GM19025 (cell line): Measurements from ENCODE around the gene DIS3L2.

ENCODE experiments used
- ATAC-seq: cut with Tn5 transposase; IDR thresholded peaks from one replicate; pipeline ENCODE4 v1.9.1; 2021; ENCODE audit warnings: mild to moderate bottlenecking, low read depth, moderate library complexity; ENCODE audit not compliant: unreplicated experiment

Gene DIS3L2

DNA sequence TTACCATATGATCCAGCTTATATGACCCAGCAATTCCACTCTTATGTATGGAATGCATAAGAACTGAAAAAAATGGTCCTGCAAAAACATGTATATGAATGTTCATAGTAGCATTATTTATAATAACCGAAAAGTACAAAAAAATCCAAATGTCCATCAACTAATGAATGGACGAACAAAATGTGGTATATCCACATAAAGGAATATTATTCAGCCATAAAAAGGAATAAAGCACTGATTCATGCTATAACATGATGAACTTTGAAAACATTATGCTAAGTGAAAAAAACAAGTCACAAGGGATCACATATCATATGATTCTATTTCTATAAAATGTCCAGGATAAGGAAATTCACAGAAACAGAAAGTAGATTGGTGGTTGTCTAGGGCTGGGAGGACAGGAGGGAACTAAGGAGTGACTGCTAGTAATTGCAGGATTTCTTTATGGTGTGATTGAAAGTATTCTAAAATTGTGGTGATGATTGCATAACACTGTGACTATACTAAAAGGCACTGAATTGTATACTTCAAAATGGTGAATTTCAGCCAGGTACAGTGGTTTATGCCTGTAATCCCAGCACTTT, 10.0 kb upstream of the DIS3L2 start:
- ATAC-seq: no peak

DNA sequence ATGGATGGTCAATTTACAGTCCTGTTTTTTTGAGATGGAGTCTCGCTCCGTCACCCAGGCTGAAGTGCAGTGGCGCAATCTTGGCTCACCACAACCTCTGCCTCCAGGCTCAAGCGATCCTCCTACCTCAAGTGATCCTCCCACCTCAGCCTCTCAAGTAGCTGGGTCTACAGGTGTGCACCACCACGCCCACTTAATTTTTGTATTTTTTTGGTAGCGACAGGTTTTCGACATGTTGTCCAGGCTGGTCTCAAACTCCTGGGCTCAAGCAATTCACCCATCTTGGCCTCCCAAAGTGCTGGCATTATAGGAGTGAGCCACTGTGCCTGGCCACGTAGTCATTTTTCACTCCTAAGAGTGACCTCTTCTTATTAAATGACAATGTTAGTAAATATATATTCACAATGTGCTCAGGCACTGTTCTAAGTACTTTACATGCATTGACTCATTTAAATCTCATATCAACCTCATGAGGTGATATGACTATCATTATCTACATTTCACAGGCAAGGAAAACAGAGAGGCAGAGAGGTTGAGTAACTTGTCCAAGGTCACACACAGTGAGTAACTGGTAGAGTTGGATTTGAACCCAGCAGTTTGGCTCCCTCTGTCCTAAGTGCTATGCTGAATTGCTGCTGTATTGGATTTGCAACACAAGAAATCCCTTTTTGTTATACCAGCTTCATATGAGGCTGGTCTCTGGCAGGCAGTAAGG, 5.6 kb upstream of the DIS3L2 start:
- ATAC-seq: no peak

DNA sequence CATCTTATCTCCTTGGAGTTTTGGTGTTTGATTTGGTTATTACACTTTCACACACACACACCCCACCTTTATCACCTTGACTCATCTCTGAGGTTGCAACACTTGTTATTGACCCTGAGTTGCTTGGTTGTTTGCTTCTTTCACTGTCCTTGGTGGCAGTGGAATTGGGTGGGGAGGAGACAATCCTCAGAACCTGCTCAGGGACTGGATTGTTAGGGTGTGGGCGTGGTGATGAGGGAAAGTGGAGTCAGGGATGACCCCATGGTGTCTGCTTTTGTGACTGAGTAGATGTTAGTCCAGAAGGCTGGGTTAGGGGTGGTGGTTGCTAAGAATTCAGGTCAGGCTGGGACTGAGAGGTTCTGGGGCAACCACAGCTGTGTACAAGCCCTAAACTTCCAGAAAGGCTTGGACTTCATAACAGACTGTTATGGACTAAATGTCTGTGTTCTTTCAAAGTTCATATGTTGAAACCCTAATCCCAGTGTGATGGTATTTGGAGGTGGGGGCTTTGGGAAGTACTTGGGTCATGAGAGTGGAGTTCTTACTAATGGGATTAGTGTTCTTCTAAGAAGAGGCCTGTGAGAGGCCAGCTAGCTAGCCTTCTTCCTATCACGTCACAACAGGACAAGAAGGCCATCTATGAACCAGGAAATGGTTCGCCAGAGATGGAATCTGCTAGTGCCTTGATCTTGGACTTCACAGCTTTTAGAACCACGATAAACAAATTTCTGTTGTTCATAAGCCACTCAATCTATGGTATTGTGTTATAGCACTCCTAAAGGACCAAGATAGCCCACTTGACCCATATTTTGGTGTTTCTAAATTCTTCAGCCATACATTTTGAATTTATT, 3.4 kb upstream of the DIS3L2 start:
- no peak for ATAC-seq

DNA sequence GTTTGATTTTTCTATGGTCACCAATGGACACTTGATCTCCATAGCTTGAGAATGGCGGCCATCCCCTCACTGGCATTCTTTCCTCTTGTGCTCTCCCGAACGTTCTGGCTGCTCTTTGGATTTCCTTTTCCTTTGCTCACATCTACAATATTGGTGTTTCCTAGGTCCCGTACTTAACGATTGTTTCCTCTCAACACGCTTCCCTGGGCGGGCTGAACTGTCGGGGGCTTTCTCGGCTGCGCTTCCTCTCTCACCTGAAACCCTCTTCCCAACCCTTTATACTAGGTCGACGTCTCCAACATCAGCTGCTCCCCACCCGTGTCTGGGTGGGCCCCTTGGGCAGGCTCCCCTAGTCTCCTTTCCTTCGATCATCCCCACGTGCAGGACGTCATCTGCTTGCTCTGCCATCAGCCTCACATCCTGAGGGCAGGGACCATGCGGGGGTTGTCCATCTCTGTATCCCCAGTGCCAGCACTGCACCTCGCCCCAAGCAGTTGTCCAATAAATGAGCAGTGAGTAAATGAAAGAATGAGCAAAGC, 634 bp upstream of the DIS3L2 start:
- no peak for ATAC-seq

DNA sequence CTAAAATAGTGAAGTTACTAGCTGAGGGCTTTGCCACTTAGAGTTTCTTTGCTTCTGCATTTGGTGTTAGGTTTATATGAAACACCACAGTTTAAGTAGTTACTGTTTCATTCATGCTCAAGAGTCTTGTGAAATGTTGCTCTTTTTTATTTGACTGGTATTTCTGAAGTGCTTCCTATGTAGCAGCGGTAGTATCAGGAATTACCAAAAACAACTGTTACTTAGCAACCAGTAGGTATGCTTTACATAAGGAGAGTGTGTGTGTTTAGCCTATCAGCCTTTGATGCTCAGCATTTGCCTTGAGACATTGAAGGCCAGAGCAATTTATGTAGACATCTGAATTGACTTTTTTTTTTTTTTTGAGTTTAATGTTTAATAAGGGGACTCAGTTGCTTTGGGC, 3.6 kb downstream of the DIS3L2 start:
- no peak for ATAC-seq

DNA sequence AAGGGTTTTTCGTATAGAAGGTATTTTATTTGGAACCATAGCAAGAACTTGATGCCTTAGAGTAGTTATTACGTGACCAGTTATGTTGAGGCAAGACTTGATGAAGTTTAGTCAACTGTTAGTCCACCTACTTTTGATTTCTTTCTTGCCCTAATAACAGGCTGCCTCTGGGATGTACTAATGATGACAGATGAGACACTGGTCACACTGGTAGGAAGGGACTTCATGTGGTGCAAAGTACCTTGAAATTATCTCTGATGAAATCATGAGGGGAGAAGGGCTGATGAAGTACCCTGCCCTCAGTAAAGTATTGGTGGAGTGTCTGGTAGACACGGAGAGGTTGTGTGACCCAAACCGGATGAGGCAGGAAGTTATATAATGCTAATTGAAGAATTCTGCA, 5.4 kb downstream of the DIS3L2 start:
- no peak for ATAC-seq

DNA sequence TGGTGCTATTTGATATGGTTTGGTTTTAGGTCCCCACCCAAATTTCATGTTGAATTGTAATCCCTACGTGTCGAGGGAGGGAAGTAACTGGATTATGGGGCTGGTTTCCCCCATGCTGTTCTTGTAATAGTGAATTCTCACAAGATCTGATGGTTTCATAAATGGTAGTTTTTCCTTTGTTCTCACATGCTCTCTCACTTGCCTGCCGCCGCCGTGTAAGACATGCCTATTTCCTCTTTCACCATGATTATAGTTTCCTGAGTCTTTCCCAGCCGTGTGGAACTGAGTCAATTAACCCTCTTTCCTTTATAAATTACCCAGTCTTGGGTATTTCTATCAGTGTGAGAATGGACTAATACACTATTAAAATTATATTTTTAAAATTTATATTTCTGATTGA, 7.3 kb downstream of the DIS3L2 start:
- ATAC-seq: no peak

DNA sequence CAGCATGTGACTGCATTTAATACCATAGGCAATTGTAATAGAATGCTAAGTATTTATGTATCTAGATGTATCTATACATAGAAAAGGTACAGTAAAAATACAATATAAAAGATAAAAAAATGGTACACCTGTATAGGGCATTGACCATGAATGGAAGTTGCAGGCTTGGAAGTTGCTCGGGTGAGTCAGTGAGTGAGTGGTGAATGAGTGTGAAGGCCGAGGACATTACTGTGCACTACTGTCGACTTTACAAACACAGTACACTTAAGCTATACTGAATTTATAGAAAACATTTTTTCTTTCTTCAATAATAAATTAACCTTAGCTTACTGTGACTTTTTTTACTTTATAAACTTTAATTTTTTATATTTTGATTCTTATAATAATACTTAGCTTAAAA, 8.9 kb downstream of the DIS3L2 start:
- ATAC-seq: no peak

DNA sequence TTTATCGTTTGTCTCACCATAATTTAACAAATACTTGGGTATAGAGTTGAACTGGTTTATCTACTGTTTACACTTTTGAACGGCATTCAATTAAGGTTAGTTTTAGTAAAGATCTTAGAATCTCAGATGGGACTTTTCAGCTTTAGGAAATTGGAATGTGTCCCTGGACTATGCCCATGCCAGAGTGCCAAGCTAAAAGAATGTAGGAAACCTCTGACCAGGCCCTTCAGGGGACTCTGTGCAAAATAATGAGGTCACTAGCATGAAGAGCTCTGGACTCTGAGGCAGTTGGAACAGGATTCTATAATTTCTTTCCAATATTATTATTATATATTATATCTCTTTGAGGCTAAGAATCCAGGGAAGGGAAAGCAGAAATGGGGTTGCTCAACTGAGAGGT, 13.5 kb downstream of the DIS3L2 start:
- no peak for ATAC-seq

DNA sequence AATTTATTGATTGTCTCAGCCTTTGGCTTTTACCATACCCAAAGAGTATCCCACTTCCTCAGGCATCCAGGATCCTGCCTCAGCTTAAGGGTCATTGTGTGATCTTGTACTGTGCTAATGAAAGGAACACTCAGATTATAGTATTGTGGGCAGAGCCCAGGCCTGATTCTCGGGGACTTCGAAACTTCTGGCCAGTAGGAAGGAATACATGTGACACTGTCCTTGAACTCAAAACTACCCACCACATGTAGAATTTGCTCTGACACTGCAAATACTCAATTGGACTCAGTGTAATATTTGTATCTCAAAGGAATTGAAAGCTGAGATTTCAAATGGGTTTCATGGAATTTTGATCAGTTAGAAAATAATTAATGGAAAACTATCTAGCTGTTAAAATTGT, 15.9 kb downstream of the DIS3L2 start:
- ATAC-seq: no peak

DNA sequence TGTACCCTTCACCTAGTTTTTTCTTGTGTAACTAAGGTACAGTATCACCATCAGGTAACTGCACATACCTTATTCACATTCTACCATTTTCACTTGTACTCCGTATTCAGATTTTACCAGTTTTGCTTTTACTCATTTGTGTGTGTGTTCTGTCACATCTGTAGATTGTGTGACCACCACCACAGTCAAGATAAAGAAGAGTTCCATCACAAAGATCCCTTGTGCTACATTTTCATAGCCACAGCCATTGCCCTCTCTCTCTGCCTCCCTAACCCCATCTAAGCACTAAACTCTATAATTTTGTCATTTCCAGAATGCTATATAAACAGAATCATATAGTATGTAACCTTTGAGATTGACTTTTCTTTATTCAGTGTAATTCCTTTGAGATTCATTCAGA, 23.5 kb downstream of the DIS3L2 start:
- ATAC-seq: no peak

DNA sequence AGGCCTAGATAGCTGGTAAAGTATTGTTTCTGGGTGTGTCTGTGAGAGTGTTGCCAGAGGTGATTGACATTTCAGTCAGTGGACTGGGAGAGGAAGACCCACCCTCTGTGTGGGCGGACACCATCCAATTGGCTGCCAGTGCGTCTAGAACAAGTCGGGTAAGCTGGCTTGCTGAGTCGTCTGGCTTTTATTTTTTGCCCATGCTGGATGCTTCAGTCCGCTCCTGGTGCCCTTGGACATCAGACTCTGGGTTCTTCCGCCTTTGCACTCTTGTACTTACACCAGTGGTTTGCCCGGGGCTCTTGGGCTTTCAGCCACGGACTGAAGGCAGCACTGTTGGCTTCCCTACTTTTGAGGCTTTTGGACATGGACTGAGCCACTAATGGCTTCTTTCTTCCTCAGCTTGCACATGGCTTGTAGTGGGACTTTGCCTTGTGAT, 24.3 kb downstream of the DIS3L2 start:
- ATAC-seq: no peak

DNA sequence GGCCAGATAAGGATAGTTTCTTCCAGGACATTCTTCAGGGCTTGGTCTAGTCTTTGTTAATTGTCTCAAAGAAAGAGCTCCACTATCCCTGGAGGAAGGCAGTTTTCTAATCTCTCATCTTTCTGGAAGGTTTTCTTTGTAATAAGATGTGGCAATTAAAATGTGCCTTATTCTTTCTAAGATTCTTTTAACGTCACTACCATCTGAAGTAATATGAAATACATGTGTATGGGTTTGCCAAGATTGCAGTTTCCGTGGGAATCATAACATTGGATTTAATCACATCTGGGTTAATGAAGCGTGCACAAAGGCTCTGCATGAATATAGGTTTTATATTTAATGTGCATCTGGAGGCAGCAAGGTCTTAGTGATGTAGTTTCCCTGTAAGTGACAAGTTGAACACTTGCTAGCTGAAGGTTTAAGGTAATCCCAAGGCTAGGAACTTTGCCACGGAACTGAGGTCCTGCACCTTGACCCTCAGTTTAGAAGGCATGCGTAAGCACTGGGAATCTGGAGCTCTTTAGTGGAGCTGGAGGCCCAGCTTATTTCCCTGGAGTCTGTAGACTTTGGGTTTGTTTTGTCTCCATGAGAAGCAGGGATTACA, 25.7 kb downstream of the DIS3L2 start:
- ATAC-seq: no peak

DNA sequence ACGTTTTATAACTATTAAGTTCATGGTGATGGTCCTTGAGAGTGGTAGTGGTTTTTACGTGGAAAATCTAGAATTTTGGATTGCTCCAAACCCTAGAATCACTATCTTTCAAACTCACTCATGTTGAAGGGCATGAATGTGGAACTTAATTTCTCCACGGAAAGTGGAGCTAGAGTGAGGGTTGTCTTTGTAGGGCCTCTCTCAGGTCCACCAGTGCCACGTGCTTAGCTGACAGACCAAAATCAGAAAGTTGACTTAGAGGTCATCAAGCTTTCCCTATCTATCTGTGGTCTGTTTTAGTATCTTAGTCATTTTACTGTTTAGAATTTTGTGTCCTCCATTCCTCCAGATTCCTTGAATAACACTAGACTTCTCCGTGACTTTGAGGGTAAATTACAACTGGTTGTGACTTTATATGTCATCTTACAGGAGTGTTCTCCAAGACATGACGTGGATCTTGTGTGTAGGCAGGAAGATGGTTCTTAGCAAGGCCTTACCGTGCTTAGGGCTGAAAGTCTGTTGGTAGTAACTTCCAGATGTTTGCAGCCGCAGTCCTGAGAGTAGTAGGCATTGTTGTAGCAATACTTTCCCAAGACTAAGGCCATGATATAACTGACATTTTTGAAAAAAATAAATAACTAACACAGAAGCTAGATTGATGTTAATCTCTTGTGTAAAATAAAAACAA, 26.8 kb downstream of the DIS3L2 start:
- no peak for ATAC-seq

DNA sequence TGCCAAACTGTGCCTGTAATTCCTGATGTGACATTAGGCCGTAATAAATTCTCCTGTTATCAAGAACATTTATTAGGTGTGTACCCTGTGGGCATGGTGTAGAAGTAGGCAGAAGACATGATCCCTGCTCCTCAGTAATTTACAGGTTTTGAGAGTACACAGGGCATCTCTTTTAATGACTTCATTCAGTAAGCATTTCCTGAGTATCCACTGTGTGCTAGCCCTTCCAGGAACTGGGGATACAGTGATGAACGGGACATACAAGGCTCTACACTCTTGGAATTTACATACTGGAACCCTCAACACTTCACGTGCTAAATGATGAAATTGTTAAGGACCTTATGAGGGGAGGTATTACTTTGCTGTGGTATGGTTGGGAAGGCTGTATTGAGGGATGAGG, 30.2 kb downstream of the DIS3L2 start:
- ATAC-seq: no peak

DNA sequence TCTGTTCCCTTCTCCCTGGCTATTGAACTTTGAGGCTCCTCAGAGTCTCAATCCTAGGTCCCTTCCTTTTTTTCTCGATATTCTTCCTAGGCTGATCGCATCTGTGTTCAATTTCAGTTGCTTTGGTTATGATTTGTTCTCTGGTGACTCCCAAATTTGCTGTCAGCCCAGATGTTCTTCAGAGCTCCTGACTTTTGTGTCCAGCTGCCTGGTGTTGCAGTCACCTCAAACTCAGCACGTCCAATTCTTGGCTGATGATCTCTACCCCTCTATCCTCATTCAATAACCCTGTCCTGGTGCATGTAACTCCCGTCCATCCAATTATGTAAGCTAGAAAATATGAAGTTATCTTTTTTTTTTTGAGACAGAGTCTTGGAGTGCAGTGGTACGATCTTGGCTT, 31.4 kb downstream of the DIS3L2 start:
- ATAC-seq: no peak

DNA sequence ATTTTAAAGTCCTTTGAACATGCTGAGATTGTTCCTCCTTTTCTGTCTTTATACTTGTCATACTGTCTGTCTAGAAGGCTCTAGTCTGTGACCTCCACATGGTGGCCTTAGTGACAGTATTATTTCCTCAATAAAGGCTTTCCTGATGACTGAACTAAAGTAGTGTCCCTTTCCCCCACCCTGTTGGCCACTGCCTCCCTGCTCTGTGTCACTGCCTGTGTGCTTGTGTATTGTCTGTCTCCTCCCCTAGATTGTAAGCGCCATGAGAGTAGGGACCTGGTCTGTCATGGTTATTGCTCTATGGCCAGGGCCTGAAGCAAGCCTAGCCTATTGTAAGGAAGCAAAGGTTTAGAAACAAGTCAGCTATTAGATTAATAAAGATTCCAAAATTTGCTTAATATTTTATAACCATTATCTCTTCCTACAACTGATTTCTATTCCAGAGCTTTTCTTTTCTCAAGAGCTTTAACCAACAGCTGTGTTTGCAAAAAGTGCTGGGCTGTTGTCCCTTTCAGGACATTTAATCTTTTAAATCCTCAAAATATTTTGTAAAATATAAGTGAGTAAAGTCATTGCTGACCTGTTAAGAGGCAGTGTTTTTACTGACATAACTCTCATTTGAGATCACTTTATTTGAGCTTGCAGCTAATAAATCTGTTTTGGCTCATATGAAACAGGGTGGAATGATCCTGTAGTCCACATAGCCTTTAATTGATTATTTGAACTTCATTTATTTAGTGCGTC, 35.5 kb downstream of the DIS3L2 start:
- ATAC-seq: no peak

DNA sequence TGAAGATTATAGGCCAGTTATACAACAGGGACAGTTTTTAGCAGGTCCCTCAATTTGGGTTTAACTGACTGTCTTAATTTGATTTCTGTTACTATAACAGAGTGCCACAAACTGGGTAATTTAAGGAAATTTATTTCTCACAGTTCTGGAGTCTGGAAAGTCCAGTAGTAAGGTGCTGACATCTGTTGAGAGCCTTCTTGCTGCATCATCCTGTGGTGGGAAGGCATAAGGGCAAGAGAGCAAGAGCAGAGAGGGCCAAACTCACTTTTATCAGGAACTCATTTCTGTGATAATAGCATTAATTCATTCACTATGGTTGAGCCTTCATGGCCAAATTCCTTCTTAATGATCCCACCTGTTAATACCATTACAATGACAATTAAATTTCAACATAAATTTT, 36.5 kb downstream of the DIS3L2 start:
- ATAC-seq: no peak

DNA sequence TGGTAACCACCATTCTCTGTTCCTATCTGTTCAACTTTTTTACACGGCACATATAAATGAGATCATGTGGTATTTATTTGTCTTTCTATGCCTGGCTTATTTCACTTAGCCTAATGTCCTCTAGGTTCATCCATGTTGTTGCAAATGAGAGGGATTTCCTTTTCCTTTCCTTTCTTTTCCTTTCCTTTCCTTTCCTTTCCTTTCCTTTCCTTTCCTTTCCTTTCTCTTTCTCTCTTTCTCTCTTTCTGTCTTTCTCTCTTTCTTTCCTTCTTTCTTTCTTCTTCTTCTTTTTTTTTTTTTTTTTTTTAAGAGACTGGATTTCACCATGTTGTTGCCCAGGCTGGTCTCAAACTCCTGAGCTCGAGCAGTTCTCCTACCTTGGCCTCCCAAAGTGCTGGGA, 38.9 kb downstream of the DIS3L2 start:
- no peak for ATAC-seq

DNA sequence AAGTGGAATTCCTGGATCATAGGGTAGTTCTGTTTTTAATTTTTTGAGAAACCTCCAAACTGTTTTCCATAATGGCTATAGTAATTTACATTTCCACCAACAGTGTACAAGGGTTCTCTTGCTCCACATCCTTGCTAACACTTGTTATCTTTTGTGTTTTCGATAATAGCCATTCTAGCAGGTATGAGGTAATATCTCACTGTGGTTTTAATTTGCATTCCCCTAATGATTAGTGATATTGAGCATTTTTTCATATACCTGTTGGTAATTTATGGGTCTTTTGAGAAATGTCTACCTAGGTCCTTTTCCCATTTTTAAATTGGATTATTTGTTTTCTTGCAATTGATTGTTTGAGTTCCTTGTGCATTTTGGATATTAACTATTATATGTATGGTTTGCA, 39.6 kb downstream of the DIS3L2 start:
- no peak for ATAC-seq
